Tibial nerve (tissue), 4 donors: Measurements from ENCODE around the gene TENM4. TPM values are rescaled to one million over a fixed set of nuclear protein-coding genes. Genes with fewer than 3 reads are reported as not detected.

Source experiments
- DNase-seq, 2 donors: peaks; one replicate each; pipeline ENCODE4 v3.0.0-alpha.2; 2019; ENCODE audit warnings: low spot score in 2 of 2
- H3K27ac ChIP-seq, 4 donors: fragments of 200-600 bp; sonication (generic) in 3 of 4; one replicate each; pipeline ENCODE4 v1.5.1; 2017 to 2019; ENCODE audit warnings: mild to moderate bottlenecking in 1 of 4
- H3K27me3 ChIP-seq, 2 donors: fragments of 200-600 bp; sonication (generic) in 1 of 2; one replicate each; pipeline versions ENCODE4 v1.5.1 to v1.6.0; 2017 to 2019
- H3K36me3 ChIP-seq, 3 donors: fragments of 200-600 bp; sonication (generic); one replicate each; pipeline ENCODE4 v1.5.1; 2018 to 2019
- H3K4me1 ChIP-seq, 4 donors: fragments of 200-600 bp; sonication (generic) in 3 of 4; one replicate each; pipeline ENCODE4 v1.5.1; 2017 to 2019
- H3K4me3 ChIP-seq, 4 donors: fragments of 200-600 bp; sonication (generic) in 3 of 4; one replicate each; pipeline ENCODE4 v1.5.1; 2017 to 2019; ENCODE audit warnings: mild to moderate bottlenecking in 1 of 4, moderate library complexity in 1 of 4
- H3K9me3 ChIP-seq, 4 donors: fragments of 200-600 bp; sonication (generic) in 3 of 4; one replicate each; pipeline ENCODE4 v1.5.1; 2017 to 2019
- EP300 ChIP-seq, 2 donors: sonication (generic); formaldehyde crosslinking; IDR thresholded peaks; one replicate each; pipeline ENCODE4 v1.6.1; 2017; ENCODE audit warnings: antibody characterized with exemption in 2 of 2, mild to moderate bottlenecking in 1 of 2
- POLR2A ChIP-seq, 2 donors: fragments of 450-650 bp; IDR thresholded peaks; one replicate each; pipeline ENCODE4 v1.6.1; 2017; ENCODE audit warnings: antibody characterized with exemption in 2 of 2, mild to moderate bottlenecking in 2 of 2, moderate library complexity in 2 of 2
- WGBS, 2 donors: methylation state at CpG; one replicate each; pipeline ENCODE4 v1.1.5; 2018; 5-methylcytosine and 5-hydroxymethylcytosine counted together
- total RNA-seq, 4 donors: library from RNA; depleted of rRNA; stranded (reverse); fragments of >200 nt; gene quantifications; one replicate each; pipeline ENCODE4 v1.1.0, GENCODE V29; 2016
- TF ChIP-seq, protein P1 (sequence below), 5 experiments: fragments of 200-600 bp in 3 of 5; fragments of 450-650 bp in 2 of 5; sonication (generic) in 3 of 5; IDR thresholded peaks; one replicate each; pipeline ENCODE4 v1.5.1; 2016 to 2019; ENCODE audit warnings: antibody characterized with exemption in 5 of 5, mild to moderate bottlenecking in 3 of 5, moderate library complexity in 2 of 5

TENM4 gene
- total RNA-seq, 4 donors from 2014 or later = 15.3 to 36.3 (median 19.6) TPM

DNA sequence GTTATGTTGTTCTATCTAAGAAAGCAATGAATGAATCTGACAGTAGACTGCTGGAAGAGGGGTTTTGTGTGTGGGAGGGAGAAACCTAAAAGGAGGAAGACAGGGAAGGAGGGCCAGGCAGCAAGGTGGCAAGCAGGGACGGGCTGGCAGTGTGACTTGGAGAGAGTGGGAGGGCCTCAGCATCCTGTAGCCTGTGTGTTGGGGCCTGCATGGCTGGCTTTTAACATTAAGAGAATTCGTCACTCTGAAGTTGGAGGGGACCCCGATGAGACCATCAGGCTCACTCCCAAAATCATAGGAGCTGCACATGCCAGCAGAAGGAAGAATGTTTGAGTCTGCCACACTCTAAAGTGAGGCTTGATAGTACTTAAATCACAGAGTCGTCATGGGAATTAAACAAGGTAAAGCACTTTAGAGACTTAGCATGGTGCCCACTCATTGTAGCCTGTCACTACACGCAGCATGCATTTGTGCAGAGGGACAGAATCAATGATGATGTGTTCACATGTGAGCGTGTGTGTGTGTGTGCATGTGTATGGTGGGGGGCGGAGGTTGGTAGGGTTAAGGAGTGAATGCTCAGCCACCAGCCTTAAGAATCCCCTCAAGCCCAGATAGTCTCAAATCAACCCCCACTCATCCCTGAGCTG lies 199.5 kb downstream of the TENM4 start:
- Histone ChIP-seq H3K4me3 (no peak overlapping the region), H3K36me3 (no peaks in the 10 kb centered on the region), H3K4me1 (peaks cover 0 to 50% (median 10%) of the 10 kb centered on the region in 4 donors), H3K27ac (no peak overlapping the region), H3K9me3 (no peaks in the 10 kb centered on the region), H3K27me3 (no peaks in the 10 kb centered on the region)
- 88 to 91% methylated on average over 7 of the region's 7 CpGs for WGBS, 2 donors
- no peak for TF ChIP-seq POLR2A (IDR thresholded peaks at IDR 0.05)
- no peak for TF ChIP-seq EP300 (IDR thresholded peaks at IDR 0.05)
- TF ChIP-seq, protein P1, sequence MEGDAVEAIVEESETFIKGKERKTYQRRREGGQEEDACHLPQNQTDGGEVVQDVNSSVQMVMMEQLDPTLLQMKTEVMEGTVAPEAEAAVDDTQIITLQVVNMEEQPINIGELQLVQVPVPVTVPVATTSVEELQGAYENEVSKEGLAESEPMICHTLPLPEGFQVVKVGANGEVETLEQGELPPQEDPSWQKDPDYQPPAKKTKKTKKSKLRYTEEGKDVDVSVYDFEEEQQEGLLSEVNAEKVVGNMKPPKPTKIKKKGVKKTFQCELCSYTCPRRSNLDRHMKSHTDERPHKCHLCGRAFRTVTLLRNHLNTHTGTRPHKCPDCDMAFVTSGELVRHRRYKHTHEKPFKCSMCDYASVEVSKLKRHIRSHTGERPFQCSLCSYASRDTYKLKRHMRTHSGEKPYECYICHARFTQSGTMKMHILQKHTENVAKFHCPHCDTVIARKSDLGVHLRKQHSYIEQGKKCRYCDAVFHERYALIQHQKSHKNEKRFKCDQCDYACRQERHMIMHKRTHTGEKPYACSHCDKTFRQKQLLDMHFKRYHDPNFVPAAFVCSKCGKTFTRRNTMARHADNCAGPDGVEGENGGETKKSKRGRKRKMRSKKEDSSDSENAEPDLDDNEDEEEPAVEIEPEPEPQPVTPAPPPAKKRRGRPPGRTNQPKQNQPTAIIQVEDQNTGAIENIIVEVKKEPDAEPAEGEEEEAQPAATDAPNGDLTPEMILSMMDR (IDR thresholded peaks at IDR 0.05) = no peak
- DNase-seq = no peak

DNA sequence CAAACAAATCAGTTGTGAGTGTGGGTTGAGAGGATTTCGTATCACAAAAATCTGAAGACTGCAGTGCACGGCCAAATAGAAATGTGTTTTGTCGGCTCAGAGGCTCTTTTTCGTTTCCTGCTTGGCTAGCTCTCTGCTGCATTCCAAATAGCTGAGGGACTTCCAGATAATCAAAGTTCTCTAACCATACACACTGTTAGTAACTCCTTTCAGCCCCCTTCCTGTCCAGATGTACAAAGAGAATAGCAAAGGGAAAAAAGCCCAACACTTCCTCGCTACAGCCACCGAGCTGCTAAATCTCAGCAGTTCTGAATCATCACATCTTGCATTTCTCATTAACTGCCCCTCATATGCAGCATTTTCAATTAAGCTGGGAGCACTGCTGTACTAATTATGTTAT lies 203.1 kb downstream of the TENM4 start:
- Histone ChIP-seq H3K36me3 (no peaks in the 10 kb centered on the region), H3K27ac (peak overlapping the region in 2 of 4 donors; percentile 55 to 67), H3K4me1 (peaks cover 0 to 24% (median 4%) of the 10 kb centered on the region in 4 donors), H3K4me3 (no peak overlapping the region), H3K27me3 (no peaks in the 10 kb centered on the region), H3K9me3 (no peaks in the 10 kb centered on the region)
- DNase-seq = no peak
- TF ChIP-seq EP300 (IDR thresholded peaks at IDR 0.05) (no peak), POLR2A (IDR thresholded peaks at IDR 0.05) (no peak)
- TF ChIP-seq, protein P1 (IDR thresholded peaks at IDR 0.05) = no peak
- 6 to 12% methylated on average over 6 of the region's 6 CpGs for WGBS, 2 donors

DNA sequence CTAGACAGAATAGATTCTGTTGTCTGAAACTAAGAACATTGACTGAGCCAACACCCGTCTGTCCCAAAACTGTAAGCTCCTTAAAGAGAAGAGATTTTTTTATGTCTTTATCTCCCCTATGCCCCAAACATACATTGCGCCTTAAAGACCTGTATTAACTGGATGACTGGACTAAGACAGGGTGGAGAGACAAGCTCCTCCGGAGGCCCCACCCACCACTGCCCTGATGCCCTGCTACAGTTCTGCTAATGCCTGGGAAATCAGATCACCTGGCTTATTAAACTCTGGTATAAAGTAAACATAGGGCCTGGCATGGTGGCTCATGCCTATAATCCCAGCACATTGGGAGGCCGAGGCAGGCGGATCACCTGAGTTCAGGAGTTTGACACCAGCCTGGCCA lies 203.7 kb downstream of the TENM4 start:
- no peak overlapping the region for H3K4me3 ChIP-seq

DNA sequence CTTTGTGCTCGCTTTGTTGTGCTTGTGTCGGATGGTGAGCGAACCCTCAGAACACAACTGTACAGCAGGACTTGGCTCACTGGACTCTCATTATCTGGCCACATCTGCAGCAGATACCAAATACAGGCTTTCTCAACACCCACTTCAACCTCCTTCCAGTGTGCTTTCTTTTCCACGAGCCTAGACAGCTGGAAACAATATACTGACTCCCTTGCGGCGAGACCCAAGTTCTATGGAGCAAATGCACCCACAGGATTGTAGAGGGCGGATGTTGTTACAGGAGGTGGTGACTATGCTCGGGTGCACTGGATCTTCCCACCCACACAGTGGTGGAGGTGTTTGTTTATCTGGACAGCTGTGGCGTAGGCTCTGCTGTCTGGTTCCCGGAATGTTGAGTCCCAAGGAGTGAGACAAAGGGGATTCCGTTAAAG lies 204.3 kb downstream of the TENM4 start:
- H3K4me3 ChIP-seq = no peak overlapping the region
- TF ChIP-seq, protein P1 (IDR thresholded peaks at IDR 0.05) = no peak
- TF ChIP-seq EP300 (IDR thresholded peaks at IDR 0.05) (no peak), POLR2A (IDR thresholded peaks at IDR 0.05) (no peak)
- WGBS, 2 donors = 63 to 65% methylated on average over 11 of the region's 11 CpGs
- no peaks in the 10 kb centered on the region for H3K9me3 ChIP-seq
- H3K27ac ChIP-seq = peak overlapping the region in 2 of 4 donors; percentile 25 to 67
- no peaks in the 10 kb centered on the region for H3K36me3 ChIP-seq
- peaks cover 0 to 23% (median 4%) of the 10 kb centered on the region in 4 donors for H3K4me1 ChIP-seq
- no peak for DNase-seq
- H3K27me3 ChIP-seq = no peaks in the 10 kb centered on the region

More for the DNA sequence above, 203.7 kb downstream of the TENM4 start:
- DNase-seq = no peak
- 71 to 74% methylated on average over 5 of the region's 5 CpGs for WGBS, 2 donors
- Histone ChIP-seq H3K27me3 (no peaks in the 10 kb centered on the region), H3K4me1 (peaks cover 0 to 23% (median 4%) of the 10 kb centered on the region in 4 donors), H3K9me3 (no peaks in the 10 kb centered on the region), H3K27ac (peak overlapping the region in 2 of 4 donors; percentile 55 to 67), H3K36me3 (no peaks in the 10 kb centered on the region)
- TF ChIP-seq, protein P1 (IDR thresholded peaks at IDR 0.05) = no peak
- TF ChIP-seq EP300 (IDR thresholded peaks at IDR 0.05) = no peak
- TF ChIP-seq POLR2A (IDR thresholded peaks at IDR 0.05) = no peak

DNA sequence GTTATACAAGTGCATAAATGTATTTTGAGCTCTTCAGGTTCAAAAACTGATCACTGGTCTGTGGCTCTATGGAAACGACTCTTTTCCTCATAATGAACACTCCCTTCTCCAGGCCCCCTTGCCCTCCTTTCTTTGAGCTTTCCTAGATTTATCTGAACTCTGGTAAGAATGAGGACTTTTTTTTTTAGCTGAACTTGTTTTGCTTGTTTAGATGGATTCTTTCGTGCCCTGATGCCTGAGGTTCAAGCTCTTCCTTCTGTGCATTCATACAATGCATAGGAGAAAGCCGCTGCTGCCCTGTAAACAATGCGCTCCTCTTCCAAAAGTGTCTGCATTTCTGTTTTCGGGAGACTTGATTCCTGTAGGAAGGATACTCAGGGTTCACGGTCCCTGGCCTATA lies 205.1 kb downstream of the TENM4 start:
- no peak for DNase-seq
- Histone ChIP-seq H3K4me1 (peaks cover 0 to 23% (median 4%) of the 10 kb centered on the region in 4 donors), H3K27ac (no peak overlapping the region), H3K4me3 (no peak overlapping the region), H3K9me3 (no peaks in the 10 kb centered on the region), H3K27me3 (no peaks in the 10 kb centered on the region), H3K36me3 (no peaks in the 10 kb centered on the region)
- 90 to 93% methylated on average over 6 of the region's 6 CpGs for WGBS, 2 donors
- TF ChIP-seq, protein P1 (IDR thresholded peaks at IDR 0.05) = no peak
- TF ChIP-seq POLR2A (IDR thresholded peaks at IDR 0.05) = no peak
- TF ChIP-seq EP300 (IDR thresholded peaks at IDR 0.05) = no peak
